SU-DHL-6 (cell line): Measurements from ENCODE around the gene ARHGDIB.

Experiments
- EZH2phosphoT487 ChIP-seq: fragments of 200-600 bp; sonication (generic), shearing (Covaris generic); conservative IDR thresholded peaks from 2 replicates; pipeline ENCODE4 v1.6.1; 2018; ENCODE audit warnings: mild to moderate bottlenecking, antibody characterized with exemption, low read length, moderate library complexity, mixed read lengths
- TF ChIP-seq, protein P1 (sequence below): fragments of 200-600 bp; sonication (generic); IDR thresholded peaks from one replicate; pipeline ENCODE4 v1.5.1; 2017; ENCODE audit warnings: antibody characterized with exemption, mild to moderate bottlenecking, low read length, moderate library complexity; ENCODE audit not compliant: insufficient read depth, poor library complexity, severe bottlenecking

DNA sequence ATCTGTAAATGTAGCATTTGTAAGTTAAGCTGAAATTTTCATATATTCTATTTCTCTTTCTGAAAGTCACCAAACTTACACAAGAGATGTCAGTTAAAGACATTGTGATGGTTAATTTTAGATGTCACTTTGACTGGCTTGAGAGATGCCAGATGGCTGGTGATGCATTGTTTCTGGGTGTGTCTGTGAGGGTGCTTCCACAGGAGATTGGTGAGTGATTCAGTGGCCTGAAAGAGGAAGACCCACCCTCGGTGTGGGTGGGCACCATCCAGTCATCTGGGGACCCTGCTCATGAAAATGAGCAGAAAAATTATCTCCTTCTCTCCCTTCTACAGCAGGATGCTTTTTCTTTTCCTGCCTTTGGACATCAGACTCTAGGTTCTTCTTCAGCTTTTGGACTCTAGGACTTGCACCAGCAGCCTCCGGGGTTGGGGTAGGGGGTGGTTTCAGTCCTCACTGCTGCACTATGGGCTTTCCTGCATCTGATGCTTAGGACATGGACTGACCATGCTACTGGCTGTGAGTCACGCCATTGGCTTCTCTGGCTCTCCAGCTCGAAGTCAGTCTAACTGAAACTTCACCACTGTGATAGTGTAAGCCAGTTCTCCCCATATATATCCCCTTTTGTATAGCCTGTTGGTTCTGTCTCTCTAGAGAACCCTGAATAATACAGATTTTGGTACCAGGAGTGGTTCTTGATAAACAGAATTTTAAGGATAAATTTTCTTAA lies 32.3 kb upstream of the ARHGDIB start:
- TF ChIP-seq, protein P1, sequence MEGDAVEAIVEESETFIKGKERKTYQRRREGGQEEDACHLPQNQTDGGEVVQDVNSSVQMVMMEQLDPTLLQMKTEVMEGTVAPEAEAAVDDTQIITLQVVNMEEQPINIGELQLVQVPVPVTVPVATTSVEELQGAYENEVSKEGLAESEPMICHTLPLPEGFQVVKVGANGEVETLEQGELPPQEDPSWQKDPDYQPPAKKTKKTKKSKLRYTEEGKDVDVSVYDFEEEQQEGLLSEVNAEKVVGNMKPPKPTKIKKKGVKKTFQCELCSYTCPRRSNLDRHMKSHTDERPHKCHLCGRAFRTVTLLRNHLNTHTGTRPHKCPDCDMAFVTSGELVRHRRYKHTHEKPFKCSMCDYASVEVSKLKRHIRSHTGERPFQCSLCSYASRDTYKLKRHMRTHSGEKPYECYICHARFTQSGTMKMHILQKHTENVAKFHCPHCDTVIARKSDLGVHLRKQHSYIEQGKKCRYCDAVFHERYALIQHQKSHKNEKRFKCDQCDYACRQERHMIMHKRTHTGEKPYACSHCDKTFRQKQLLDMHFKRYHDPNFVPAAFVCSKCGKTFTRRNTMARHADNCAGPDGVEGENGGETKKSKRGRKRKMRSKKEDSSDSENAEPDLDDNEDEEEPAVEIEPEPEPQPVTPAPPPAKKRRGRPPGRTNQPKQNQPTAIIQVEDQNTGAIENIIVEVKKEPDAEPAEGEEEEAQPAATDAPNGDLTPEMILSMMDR = no peak
- TF ChIP-seq EZH2phosphoT487 = no peak
